HG03439 (cell line): Measurements from ENCODE around the gene CDH6.
"Not testable (repeated sequence)": the region's sequence is repeated elsewhere in the genome, so short reads cannot be mapped to it uniquely, and the experiment has no call there.

Experiments used
- ATAC-seq: cut with Tn5 transposase; IDR thresholded peaks from one replicate; pipeline ENCODE4 v1.9.1; 2021; ENCODE audit warnings: mild to moderate bottlenecking, moderate library complexity; ENCODE audit not compliant: unreplicated experiment

The CDH6 gene

GRCh38 chr5:31322946-31323345, 129.5 kb downstream of the CDH6 start:
- no peak for ATAC-seq

DNA sequence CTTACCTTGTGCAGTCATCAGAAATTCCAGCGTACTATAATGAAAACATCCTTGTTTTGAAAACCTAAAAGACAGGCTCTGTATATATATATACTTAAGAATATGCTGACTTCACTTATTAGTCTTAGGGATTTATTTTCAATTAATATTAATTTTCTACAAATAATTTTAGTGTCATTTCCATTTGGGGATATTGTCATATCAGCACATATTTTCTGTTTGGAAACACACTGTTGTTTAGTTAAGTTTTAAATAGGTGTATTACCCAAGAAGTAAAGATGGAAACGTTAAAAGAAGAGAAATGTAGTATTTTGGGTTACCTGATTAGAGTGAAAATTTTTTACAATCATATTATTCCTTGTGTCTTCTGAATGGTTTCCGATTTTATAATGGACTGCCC, 131.4 kb downstream of the CDH6 start:
- ATAC-seq, result no peak

GRCh38 chr5:31328040-31328733, 134.7 kb downstream of the CDH6 start:
- no peak for ATAC-seq

DNA sequence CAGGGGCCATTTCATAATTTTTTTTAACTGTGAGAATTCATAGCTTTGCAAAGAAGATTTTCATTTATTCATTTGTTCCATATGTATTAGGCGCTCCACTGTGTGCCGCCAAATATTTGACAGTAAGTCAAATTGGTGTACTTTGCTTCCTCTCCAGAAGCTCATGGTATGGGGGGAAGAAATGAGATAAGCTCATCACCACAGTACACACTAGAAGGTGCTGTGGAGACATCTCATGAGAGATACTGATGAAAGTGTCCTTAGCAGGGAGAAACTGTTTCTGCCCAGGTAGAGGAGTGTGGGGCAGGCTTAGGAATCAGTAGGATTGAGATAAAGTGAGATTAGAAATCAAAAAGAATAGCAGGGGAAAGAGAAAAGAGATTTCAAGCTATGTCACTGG, 136.2 kb downstream of the CDH6 start:
- ATAC-seq, result no peak

DNA sequence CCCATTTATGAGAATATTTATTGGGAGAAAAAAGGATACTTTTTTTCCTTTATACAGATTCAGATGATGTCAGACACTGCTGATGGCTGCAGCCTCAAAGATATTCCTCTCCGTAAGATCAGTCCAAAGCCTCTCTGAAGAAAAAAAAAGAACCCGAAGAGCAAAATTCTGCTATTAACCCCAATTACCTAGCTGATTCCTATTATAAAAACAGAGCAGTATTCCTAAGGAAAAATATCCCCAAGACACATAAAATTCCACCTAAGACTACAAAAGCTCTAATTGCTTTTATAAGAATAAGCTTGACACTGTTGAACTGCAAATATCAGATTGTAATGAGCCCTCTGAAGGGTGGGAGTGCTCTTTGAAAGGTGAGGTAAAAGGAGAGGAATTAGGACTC, 138.7 kb downstream of the CDH6 start:
- no peak for ATAC-seq

- no peak for ATAC-seq
Measured at GRCh38 chr5:31333475-31333874, 140.0 kb downstream of the CDH6 start.

DNA sequence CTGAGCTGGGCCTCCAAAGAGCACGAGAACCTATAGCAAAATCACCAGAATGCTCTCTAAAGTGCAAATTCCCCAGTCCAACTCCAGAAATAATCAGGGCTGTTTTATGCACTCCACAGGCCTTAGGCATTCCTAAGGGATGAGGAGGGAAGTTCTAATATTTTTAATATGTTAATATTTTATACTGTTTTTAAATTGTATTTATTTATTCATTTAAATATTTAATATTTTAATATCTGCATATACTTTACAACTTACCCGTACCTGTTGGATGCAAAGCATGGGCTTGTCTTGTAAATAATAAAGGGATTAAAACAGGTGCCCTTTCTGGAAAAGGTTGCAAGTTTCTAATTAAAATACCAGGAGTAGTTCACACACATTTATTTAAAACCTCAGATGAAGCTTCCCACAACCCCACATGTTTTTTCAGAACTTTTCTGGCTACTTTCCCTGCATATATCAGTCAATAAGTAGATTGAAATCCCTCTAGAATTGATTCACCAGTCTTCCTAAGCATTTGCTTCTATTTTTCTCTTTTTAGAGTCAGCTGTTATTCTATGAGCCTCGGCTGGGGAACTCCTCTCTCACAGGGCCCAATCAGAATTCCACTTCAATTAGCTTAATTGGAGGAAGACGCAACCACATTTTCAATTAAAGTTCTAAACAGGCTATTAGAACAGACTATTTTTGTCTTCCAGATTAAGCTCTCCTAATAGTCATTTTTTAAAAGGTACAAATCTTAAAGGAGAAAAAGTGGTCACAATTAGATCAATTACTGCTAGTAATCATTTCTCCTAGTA, 140.8 kb downstream of the CDH6 start:
- no peak for ATAC-seq

DNA sequence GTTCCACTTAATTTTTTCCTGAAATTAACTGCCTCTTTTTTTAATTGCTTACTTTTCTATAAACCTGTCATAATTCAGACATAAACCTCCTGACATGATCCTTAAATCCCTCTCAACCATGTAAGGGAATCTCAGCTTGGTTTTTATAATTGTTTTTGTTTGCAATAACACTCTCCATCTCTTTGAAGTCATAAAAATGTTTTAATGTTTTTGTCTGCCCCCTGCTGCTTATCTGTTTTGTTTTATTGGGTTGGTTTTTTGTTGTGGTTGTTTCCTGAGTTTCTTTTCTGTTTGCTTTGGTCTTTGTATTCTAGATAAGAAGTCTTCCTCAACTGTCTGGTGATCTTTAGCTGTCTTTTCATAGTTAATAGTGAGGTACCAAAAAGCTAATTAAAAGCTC, 142.0 kb downstream of the CDH6 start:
- no peak for ATAC-seq

- ATAC-seq, result no peak
Measured at GRCh38 chr5:31343946-31344345, 150.5 kb downstream of the CDH6 start.

DNA sequence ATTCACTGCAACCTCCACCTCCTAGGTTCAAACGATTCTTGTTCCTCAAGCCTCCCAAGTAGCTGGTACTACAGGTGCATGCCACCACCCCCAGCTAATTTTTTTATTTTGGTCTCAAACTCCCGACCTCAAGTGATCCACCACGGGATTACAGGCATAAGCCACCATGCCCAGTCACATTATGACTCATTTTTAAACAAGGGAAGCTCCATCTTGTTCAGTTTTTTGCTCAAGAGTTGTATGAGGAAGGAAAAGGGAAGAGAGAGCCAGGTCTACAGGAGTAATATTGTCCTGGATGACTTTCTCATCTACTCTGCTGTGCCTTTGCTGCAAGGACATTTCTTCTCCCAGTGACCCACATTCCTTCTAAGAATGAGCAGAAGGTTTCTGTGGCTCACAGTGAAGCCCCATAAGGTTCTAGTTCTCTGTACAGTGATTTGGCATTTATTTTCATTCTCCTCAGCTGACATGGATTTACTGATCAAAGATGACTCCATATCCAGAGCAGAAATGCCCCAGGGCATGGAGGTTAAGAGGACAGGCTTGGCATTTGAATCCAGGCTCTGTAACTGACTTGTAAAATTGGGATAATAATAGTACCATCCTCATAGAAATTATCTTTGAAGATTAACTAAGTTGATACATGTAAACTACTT, 153.5 kb downstream of the CDH6 start:
- no peak for ATAC-seq

DNA sequence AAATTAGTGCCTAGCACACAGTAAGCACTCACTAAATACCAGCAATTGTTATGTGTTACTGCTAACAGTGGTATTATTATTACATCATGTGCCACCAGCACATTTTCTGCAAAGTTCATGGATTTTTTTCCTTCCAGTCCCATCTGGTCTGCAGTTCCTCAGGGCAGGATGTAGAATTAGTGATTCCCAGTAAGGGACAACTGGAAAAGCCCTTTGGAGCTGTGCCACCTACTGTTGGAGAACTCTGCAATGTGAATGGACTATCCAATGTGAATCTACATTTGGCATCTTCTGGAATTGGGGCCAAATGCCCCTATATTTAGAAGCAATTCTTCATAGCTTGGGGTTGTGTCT, 154.0 kb downstream of the CDH6 start:
- ATAC-seq, result no peak

DNA sequence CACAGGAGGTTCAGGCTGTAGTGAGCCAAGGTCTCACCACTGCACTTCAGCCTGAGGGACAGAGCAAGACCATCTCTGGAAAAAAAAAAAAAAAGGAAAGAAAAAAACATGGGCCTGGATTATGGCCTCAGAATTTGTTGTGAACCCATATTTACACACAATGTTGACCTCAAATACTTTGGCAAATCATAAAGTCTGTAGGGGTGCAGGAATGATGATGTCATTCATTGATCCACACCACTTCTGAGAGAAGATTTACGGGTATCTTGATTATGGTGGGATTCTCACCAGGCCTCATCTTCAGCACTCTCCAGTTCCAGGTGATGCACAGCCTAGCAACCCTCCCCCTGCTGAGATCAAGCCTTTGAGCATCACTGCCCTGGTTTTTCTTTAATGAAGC, 156.9 kb downstream of the CDH6 start:
- ATAC-seq, result no peak

DNA sequence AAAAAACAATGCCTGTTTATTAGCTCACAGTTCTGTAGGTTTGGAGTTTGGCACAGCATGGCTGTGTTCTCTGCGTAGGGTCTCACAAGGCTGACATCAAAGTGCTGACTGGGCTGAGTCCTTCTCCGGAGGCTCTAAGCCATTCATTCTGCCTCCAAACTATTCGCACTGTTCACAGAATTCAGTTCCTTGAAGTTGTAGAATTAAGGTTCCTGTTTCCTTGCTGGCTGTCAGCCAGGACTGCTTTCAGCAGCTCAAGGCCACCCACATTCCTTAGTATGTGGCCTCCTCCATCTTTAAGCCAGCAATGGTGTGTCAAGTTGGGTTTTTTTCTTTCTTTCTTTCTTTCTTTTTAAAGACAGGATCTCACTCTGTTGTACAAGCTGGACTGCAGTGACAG, 161.9 kb downstream of the CDH6 start:
- ATAC-seq, result no peak

DNA sequence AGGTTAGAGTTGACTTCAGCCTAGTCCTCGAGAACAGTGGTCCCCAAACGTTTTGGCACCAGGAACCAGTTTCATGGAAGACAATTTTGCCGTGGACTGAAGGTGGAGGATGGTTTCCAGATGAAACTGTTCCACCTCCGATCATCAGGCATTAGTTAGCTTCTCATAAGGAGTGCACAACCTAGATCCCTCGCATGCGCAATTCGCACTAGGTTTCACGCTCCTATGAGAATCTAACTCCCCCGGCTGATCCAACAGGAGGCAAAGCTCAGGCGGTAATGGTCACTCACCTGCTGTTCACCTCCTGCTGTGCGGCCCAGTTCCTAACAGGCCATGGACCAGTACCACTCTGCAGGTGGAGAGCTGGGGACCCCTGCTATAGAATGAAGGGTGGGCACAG, 163.6 kb downstream of the CDH6 start:
- ATAC-seq, result no peak

DNA sequence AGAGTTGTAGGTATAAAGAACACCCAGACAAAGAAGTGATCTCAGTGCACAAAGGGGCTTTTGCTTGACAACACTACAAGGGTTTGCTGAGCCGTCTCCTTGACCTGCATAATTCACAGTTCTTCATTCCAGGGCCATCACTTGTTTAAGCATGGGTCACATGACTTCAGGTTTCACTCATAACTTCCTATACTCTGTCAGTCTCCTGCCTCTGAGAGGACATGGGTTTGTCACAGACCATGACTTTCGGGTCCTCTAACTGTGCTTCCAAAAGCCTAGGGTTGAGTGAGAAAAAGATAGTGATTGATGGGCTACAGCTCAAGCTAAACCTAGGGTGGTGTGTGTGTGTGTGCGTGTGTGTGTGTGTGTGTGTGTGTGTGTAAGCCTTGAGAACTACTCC, 166.4 kb downstream of the CDH6 start:
- no peak for ATAC-seq

DNA sequence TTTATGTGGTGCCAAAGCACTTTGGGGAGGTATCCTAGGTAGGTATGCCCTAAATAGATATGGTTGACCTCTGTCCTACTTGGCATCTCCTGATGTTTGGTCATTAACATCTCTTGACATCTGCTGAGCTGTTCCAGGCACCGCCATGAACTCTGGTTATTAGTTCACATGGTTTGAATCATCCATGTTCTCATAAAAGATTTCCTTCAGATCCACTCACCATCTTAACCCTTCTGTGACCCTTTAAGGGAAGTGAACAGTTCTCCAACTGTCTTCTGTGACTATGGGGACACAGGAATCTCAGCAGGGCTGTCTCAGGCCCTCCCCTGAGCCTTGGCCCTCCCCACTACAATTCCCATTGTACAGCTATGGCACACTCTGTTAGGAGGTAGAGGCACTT, 167.7 kb downstream of the CDH6 start:
- ATAC-seq, result no peak

DNA sequence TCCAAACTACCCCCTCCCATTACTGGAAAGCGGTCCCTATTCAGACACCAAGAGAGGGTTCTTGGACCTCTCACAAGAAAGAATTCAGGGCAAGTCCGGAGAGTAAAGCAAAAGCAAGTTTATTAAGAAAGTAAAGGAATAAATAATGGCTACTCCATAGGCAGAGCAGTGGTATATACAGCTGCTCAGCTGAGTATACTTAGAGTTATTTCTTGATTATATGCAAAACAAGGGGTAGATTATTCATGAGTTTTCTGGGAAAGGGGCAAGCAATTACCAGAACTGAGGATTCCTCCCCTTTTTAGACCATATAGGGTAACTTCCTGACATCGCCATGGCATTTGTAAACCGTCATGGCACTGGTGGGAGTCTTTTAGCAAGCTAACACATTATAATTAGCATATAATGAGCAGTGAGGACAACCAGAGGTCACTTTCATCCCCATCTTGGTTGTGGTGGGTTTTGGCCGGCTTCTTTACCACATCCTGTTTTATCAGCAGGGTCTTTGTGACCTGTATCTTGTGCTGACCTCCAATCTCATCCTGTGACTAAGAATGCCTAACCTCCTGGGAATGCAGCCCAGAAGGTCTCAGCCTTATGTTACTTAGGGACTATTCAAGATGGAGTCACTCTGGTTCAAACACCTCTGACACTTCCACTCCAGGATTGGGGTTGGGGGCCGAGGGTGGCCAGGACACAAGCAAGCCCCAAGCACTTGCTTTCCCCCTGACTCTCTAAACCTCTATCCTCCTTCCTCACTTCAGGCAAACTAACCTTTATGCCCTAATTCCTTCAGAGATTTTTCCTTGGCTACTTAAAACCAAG, 168.4 kb downstream of the CDH6 start:
- not testable (repeated sequence) for ATAC-seq

GRCh38 chr5:31362529-31362900, 169.0 kb downstream of the CDH6 start:
- ATAC-seq, result no peak

- ATAC-seq, result no peak
Measured at GRCh38 chr5:31362931-31363568, 169.6 kb downstream of the CDH6 start.

DNA sequence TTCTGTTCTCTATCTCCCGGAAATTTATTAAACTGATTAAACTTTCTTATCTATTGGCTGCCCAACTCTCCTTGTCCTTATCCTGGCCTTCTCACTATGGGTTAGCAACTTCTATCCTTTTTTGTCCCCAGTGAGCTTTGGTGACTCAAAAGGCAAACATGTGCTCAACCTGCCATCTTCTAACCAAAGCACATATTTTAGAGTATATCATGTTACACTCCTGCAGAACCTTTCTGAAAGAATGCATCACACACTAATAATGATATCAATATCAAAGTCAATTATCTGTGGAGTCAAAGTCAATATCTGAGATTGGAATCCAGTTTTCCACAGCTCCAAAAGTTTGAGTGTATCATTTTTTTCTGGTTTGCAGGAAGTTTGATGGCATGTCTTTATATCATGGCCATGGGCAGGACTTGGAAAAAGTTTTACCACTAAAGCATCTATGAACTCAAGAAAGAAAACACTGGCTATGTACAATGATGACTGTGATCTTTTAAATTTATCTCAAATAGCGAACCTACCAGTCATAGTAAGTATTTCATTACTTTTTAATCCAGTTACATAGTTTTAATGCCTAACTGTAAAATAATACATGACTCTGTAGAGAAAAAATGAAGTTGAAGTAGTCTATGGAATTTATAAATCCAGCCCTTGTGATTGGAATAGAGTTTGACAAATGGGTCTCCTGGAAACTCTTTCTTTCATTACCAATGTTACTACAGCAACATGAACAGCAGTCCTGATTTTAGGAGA, 171.6 kb downstream of the CDH6 start:
- no peak for ATAC-seq
